WERI-Rb-1 (cell line): ENCODE results near the gene TMEM183A.

Experiments used
- DNase-seq: peaks from one replicate; pipeline ENCODE4 v3.0.0-alpha.2; 2020
- H3K27ac ChIP-seq: fragments of 250-450 bp; sonication (Bioruptor Pico); 2 replicates; pipeline ENCODE4 v1.5.1; 2020; ENCODE audit warnings: mild to moderate bottlenecking, moderate library complexity
- H3K27me3 ChIP-seq: fragments of 250-450 bp; sonication (Bioruptor Pico); 2 replicates; pipeline ENCODE4 v1.5.1; 2021; ENCODE audit warnings: mild to moderate bottlenecking, low read depth, moderate library complexity; ENCODE audit not compliant: insufficient read depth, severe bottlenecking
- H3K36me3 ChIP-seq: fragments of 250-450 bp; sonication (Bioruptor Pico); 2 replicates; pipeline ENCODE4 v1.5.1; 2020; ENCODE audit warnings: mild to moderate bottlenecking, moderate library complexity
- H3K4me3 ChIP-seq: 2 replicates; pipeline ENCODE4 v1.5.1; 2011; ENCODE audit warnings: low read depth, mild to moderate bottlenecking, control low read depth, low read length
- H3K9me3 ChIP-seq: fragments of 250-450 bp; sonication (Bioruptor Pico); 2 replicates; pipeline ENCODE4 v1.5.1; 2021; ENCODE audit warnings: mild to moderate bottlenecking, moderate library complexity; ENCODE audit not compliant: severe bottlenecking
- TF ChIP-seq, protein P1 (sequence below): IDR thresholded peaks from 2 replicates; pipeline ENCODE4 v1.5.1; 2011; ENCODE audit warnings: low read depth, mild to moderate bottlenecking, control low read depth, inconsistent platforms, low read length

TMEM183A gene

DNA sequence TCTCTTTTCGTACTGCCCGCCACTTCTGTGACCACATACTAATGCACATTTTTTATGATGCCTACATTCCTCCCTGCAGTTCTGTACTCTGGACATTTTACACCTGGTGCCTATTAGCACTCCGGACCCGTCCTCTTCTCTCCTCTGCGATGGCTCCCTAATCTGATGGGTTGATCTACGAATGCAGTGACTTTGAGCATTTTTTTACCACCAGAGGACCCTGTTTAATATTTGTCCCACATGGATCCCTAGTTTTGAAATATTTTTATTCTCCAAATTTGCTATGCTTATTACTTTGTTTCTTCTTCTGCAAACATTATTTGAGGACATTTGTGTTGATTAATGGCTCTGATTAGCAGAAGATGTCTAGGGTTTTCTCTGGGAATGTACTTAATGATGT is 24.3 kb downstream of the TMEM183A start:
- TF ChIP-seq, protein P1, sequence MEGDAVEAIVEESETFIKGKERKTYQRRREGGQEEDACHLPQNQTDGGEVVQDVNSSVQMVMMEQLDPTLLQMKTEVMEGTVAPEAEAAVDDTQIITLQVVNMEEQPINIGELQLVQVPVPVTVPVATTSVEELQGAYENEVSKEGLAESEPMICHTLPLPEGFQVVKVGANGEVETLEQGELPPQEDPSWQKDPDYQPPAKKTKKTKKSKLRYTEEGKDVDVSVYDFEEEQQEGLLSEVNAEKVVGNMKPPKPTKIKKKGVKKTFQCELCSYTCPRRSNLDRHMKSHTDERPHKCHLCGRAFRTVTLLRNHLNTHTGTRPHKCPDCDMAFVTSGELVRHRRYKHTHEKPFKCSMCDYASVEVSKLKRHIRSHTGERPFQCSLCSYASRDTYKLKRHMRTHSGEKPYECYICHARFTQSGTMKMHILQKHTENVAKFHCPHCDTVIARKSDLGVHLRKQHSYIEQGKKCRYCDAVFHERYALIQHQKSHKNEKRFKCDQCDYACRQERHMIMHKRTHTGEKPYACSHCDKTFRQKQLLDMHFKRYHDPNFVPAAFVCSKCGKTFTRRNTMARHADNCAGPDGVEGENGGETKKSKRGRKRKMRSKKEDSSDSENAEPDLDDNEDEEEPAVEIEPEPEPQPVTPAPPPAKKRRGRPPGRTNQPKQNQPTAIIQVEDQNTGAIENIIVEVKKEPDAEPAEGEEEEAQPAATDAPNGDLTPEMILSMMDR, result peak; percentile 73
- Histone ChIP-seq H3K27ac (no peak overlapping the region), H3K9me3 (no peaks in the 10 kb centered on the region), H3K27me3 (no peaks in the 10 kb centered on the region), H3K36me3 (peaks cover 20% of the 10 kb centered on the region), H3K4me3 (no peak overlapping the region)
- DNase-seq, result peak; percentile 20

DNA sequence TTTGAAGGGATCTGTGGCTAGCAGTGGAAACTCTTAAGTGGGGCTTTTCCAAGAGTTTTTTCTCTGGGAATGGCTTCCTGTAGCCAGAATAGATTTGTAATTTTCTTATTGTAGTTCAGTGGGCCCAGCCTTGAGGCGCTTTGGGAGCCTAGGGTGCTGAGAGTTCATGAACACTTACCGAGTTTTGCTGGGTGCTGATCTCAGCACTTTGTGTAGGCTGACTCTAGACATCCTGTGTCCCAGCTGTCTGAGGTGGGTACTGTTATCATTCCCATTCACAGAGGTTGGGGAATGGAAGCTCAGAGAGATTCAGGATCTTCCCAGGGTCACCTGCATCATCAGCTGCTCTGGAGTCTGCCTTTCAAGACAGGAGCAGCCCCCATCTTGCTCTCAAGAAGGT is 26.1 kb downstream of the TMEM183A start:
- no peak for DNase-seq
- Histone ChIP-seq H3K27me3 (no peaks in the 10 kb centered on the region), H3K27ac (no peak overlapping the region), H3K36me3 (peaks cover 20% of the 10 kb centered on the region), H3K9me3 (no peaks in the 10 kb centered on the region), H3K4me3 (no peak overlapping the region)
- TF ChIP-seq, protein P1, result no peak

DNA sequence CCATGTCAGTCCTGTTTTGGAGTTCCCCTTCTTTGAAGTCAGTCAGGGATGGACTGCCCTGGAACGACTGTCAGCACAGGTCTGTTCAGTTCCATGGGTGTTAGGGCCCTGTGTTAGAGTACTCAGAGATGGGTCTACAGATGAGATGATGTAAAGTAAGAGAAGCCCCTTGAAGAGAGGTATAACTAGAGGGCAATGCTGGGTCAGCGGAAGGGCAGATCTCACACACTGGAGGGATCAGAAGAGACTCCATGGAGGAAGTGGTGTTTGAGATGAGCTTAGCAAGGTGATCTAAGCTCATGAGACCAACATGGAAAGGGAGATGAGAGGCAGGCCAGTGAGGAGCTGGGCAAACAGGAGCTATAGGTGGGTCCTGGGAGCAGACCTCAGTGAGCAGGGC is 26.7 kb downstream of the TMEM183A start:
- no peak for DNase-seq

DNA sequence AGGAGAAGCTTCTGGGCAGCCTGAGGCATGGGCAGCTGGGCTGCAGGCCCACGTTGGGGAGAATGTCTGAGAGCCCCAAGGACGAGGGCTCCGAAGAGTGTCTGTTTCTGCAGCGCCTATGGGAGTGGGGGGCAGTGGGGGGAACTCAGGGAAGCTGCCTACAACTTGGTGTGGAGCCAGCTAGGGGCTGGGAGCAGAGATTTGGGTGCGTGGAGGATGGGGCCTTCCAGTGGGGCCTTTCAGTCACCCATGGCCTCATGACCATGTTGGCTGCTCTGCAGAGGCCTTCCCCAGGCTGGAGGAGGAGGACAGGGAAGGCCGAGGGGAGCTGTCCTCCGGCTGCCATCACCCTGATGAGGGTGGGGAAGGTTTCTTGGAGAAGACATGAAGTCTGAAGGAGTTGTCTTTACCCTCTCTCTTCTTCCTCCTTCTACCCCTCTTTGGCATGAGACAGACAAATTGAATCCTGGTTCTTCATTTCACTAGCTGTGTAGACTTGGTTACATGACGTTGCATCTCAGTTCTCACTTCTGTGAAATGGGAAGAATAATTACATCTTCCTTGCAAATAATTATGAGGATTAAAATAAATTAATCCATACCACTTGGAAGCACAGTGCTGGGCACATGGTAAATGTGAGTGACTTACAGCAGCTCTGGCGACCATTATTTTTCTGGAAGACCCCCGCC is 27.4 kb downstream of the TMEM183A start:
- no peak for DNase-seq
- H3K27me3 ChIP-seq, result no peaks in the 10 kb centered on the region
- no peak overlapping the region for H3K4me3 ChIP-seq
- TF ChIP-seq, protein P1, result no peak
- no peaks in the 10 kb centered on the region for H3K9me3 ChIP-seq
- H3K27ac ChIP-seq, result no peak overlapping the region
- peaks cover 30% of the 10 kb centered on the region for H3K36me3 ChIP-seq

More for the DNA sequence above, 26.7 kb downstream of the TMEM183A start:
- no peak overlapping the region for H3K27ac ChIP-seq
- TF ChIP-seq, protein P1, result no peak
- no peaks in the 10 kb centered on the region for H3K9me3 ChIP-seq
- peaks cover 24% of the 10 kb centered on the region for H3K36me3 ChIP-seq
- H3K27me3 ChIP-seq, result no peaks in the 10 kb centered on the region
- H3K4me3 ChIP-seq, result no peak overlapping the region

DNA sequence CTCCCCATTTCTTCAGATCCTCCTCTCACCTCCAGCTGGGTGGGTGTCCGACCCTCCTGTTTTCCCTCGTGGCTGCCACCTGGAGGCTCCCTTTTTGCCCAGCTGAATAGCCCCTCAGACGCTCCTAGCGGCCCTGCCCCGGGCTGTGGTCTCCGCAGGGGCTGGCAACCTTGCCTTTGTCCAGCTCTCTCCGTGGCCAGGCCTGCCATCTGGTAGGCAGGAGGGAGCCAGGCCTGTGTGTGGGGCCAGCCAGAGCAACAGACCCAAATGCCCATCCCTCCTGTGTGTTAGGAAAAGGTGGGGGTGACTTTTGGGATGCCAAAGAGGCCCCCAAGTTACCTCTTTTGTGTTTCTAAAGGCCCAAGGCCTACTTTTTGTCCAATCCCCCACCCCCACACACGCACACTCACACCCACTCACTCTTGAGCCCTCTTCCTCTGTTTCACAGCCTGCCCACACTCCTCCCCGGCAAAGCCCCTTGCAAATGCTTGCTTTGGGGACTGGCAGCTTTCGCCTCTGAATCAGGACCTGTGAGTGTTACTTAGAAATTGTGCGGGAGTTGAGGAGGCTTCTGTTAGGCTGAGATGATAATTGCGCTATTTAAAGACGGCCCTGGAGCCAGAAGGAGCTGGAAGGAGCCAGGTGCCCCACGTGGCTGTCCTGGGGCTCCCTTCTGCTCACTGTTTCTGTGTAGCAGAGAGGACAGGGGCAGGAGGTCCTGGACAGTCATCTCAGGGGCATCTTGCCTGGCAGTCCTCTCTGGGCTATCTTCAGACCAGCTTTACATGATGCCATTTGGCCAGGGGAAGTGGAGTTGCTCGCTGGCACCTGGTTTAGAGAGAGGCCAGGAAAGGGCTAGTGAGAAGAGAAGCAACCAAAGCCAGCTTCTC is 28.2 kb downstream of the TMEM183A start:
- H3K36me3 ChIP-seq, result peaks cover 30% of the 10 kb centered on the region
- peak overlapping the region; percentile 34 for H3K27ac ChIP-seq
- H3K4me3 ChIP-seq, result no peak overlapping the region
- no peaks in the 10 kb centered on the region for H3K9me3 ChIP-seq
- TF ChIP-seq, protein P1, result 0 out of 2 replicates have a peak, but pooled peaks have one; percentile 12
- H3K27me3 ChIP-seq, result no peaks in the 10 kb centered on the region
- DNase-seq, result peak; percentile 49
